Uterus (tissue), 4 donors: ENCODE results near the gene DNAJC19. TPM values are rescaled to one million over a fixed set of nuclear protein-coding genes. Genes with fewer than 3 reads are reported as not detected.
A peak's percentile ranks its signal among the peaks of the same experiment; 100 is the strongest.
"Not testable (repeated sequence)": the region's sequence is repeated elsewhere in the genome, so short reads cannot be mapped to it uniquely, and the experiment has no call there.

Experiments
- DNase-seq, 2 donors: peaks; one replicate each; pipeline ENCODE4 v3.0.0-alpha.2; 2019 to 2020
- H3K27ac ChIP-seq, 2 donors: fragments of 200-600 bp; sonication (generic); 1 replicate in 1 of 2; 2 replicates in 1 of 2; pipeline ENCODE4 v1.5.1; 2016 to 2018
- H3K27me3 ChIP-seq, 2 donors: fragments of 200-600 bp; sonication (generic); one replicate each; pipeline ENCODE4 v1.5.1; 2018 to 2019; ENCODE audit warnings: control low read depth in 1 of 2
- H3K36me3 ChIP-seq, 2 donors: fragments of 200-600 bp; sonication (generic); one replicate each; pipeline ENCODE4 v1.5.1; 2019; ENCODE audit warnings: control low read depth in 1 of 2
- H3K4me1 ChIP-seq, 2 donors: fragments of 200-600 bp; sonication (generic); one replicate each; pipeline ENCODE4 v1.5.1; 2018 to 2019; ENCODE audit warnings: control low read depth in 1 of 2
- H3K4me3 ChIP-seq, 2 donors: fragments of 200-600 bp; sonication (generic); 1 replicate in 1 of 2; 2 replicates in 1 of 2; pipeline ENCODE4 v1.5.1; 2018 to 2019; ENCODE audit warnings: mild to moderate bottlenecking in 1 of 2
- H3K9me3 ChIP-seq, 2 donors: fragments of 200-600 bp; sonication (generic); one replicate each; pipeline ENCODE4 v1.5.1; 2019; ENCODE audit warnings: control low read depth in 1 of 2
- CTCF ChIP-seq, 4 experiments: fragments of 200-600 bp in 2 of 4; fragments of 450-650 bp in 2 of 4; sonication (generic) in 2 of 4; IDR thresholded peaks; one replicate each; pipeline ENCODE4 v1.5.1; 2016 to 2019; ENCODE audit warnings: antibody characterized with exemption in 4 of 4, mild to moderate bottlenecking in 2 of 4, moderate library complexity in 1 of 4
- POLR2A ChIP-seq, 2 donors: fragments of 450-650 bp; IDR thresholded peaks; one replicate each; pipeline ENCODE4 v1.6.1; 2016; ENCODE audit warnings: antibody characterized with exemption in 2 of 2, mild to moderate bottlenecking in 1 of 2, moderate library complexity in 1 of 2
- intact Hi-C: fragments of 100-400 bp; cut with DNase I; formaldehyde crosslinking; loops from one replicate; pipeline ENCODE4 v1.15.1; 2023; ENCODE audit warnings: low total_unique reads
- total RNA-seq, 4 donors: library from RNA; depleted of rRNA in 3 of 4; stranded (reverse); fragments of >200 nt in 3 of 4; gene quantifications; one replicate each; pipeline versions ENCODE4 v1.1.0 to v1.2.4, GENCODE V29; 2014 to 2023
- donor health status: DM: yes; HTN: yes; CAD: no.

DNAJC19 gene
- total RNA-seq, 4 donors from 2014 or later, result 51.8 to 209 (median 68.5) TPM

- Histone ChIP-seq H3K9me3 (no peaks in the 10 kb centered on the region), H3K27ac (peak overlapping the region; percentile 87 to 89)
- intact Hi-C loops, result no loop called here
These were observed 969 bp upstream of the DNAJC19 start for GRCh38 chr3:180990505-180990904.

DNA sequence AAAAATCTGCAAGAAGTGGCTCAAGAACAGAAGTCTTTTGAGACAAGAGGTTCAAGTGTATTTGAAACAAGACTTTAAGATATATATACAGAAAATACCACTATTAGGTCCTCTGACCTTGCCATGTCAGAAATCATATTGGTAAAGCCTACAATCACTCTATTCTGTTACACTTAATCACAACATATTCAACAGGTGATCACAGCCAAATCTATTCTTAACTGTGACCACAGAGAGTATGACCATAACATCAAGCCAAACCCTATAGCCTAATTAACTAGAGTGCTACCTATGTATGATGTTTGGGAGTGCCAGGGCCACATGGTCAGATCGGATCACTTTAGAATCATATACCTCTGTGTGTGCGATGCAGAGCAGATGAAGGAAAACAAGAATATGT, 2.2 kb downstream of the DNAJC19 start:
- no peak for TF ChIP-seq POLR2A (IDR thresholded peaks at IDR 0.05)
- no peak for TF ChIP-seq CTCF (IDR thresholded peaks at IDR 0.05)
- no peak for DNase-seq
- H3K4me3 ChIP-seq, result no peak overlapping the region
- no peaks in the 10 kb centered on the region for H3K27me3 ChIP-seq
- intact Hi-C loops, result no loop called here
- no peaks in the 10 kb centered on the region for H3K9me3 ChIP-seq
- no peaks in the 10 kb centered on the region for H3K36me3 ChIP-seq
- no peak overlapping the region for H3K27ac ChIP-seq
- no peaks in the 10 kb centered on the region for H3K4me1 ChIP-seq

More at GRCh38 chr3:180990505-180990904, 969 bp upstream of the DNAJC19 start:
- Histone ChIP-seq H3K36me3 (no peaks in the 10 kb centered on the region), H3K27me3 (no peaks in the 10 kb centered on the region), H3K4me1 (no peaks in the 10 kb centered on the region), H3K4me3 (peak overlapping the region; percentile 72 to 79)
- TF ChIP-seq POLR2A (IDR thresholded peaks at IDR 0.05), result no peak
- no peak for TF ChIP-seq CTCF (IDR thresholded peaks at IDR 0.05)
- DNase-seq, result no peak

- H3K4me3 ChIP-seq, H3K36me3 ChIP-seq, H3K27ac ChIP-seq, H3K9me3 ChIP-seq, intact Hi-C loops, H3K27me3 ChIP-seq, DNase-seq, H3K4me1 ChIP-seq: not testable (repeated sequence)
These were observed 3.2 kb downstream of the DNAJC19 start for GRCh38 chr3:180986366-180986765.

DNA sequence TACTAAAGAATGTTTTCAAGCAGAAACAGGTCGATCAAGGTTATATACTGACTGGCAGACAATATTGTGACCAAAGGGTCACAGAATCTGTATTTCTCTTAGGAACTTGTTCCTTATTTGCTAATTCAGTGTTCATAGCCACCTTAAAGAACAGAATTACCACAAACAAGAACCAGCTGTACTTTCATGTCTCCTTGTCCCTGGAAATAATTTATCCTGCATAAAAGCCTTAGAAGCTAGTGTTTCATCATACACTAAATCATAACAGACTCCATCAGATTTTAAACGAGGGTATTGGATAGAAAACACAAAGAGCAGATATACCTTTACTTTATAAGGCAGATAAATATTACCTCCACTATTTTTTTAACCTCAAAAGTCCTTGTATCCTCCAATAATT, 6.4 kb downstream of the DNAJC19 start:
- intact Hi-C loops, result no loop called here
- no peak overlapping the region for H3K4me3 ChIP-seq
- H3K4me1 ChIP-seq, result no peaks in the 10 kb centered on the region
- H3K9me3 ChIP-seq, result no peaks in the 10 kb centered on the region
- no peaks in the 10 kb centered on the region for H3K27me3 ChIP-seq
- no peak overlapping the region for H3K27ac ChIP-seq
- no peak for TF ChIP-seq POLR2A (IDR thresholded peaks at IDR 0.05)
- TF ChIP-seq CTCF (IDR thresholded peaks at IDR 0.05), result no peak
- no peaks in the 10 kb centered on the region for H3K36me3 ChIP-seq
- DNase-seq, result no peak

GRCh38 chr3:180981912-180982311, 7.6 kb downstream of the DNAJC19 start:
- Histone ChIP-seq H3K27ac (no peak overlapping the region), H3K27me3 (no peaks in the 10 kb centered on the region), H3K9me3 (no peaks in the 10 kb centered on the region), H3K4me1 (no peaks in the 10 kb centered on the region), H3K4me3 (no peak overlapping the region), H3K36me3 (no peaks in the 10 kb centered on the region)
- TF ChIP-seq POLR2A (IDR thresholded peaks at IDR 0.05), result no peak
- no peak for TF ChIP-seq CTCF (IDR thresholded peaks at IDR 0.05)
- DNase-seq, result no peak
- intact Hi-C loops, result no loop called here

- H3K4me1 ChIP-seq, result no peaks in the 10 kb centered on the region
- no peak overlapping the region for H3K4me3 ChIP-seq
- no peaks in the 10 kb centered on the region for H3K36me3 ChIP-seq
- intact Hi-C loops, result no loop called here
- no peaks in the 10 kb centered on the region for H3K27me3 ChIP-seq
- H3K9me3 ChIP-seq, result no peaks in the 10 kb centered on the region
- no peak for DNase-seq
- TF ChIP-seq CTCF (IDR thresholded peaks at IDR 0.05), result no peak
- no peak for TF ChIP-seq POLR2A (IDR thresholded peaks at IDR 0.05)
- H3K27ac ChIP-seq, result no peak overlapping the region
These were observed 8.9 kb downstream of the DNAJC19 start for GRCh38 chr3:180980611-180981010.
